ENCODE measurements around the gene EDIL3.

The EDIL3 gene, protein sequence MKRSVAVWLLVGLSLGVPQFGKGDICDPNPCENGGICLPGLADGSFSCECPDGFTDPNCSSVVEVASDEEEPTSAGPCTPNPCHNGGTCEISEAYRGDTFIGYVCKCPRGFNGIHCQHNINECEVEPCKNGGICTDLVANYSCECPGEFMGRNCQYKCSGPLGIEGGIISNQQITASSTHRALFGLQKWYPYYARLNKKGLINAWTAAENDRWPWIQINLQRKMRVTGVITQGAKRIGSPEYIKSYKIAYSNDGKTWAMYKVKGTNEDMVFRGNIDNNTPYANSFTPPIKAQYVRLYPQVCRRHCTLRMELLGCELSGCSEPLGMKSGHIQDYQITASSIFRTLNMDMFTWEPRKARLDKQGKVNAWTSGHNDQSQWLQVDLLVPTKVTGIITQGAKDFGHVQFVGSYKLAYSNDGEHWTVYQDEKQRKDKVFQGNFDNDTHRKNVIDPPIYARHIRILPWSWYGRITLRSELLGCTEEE

DNA sequence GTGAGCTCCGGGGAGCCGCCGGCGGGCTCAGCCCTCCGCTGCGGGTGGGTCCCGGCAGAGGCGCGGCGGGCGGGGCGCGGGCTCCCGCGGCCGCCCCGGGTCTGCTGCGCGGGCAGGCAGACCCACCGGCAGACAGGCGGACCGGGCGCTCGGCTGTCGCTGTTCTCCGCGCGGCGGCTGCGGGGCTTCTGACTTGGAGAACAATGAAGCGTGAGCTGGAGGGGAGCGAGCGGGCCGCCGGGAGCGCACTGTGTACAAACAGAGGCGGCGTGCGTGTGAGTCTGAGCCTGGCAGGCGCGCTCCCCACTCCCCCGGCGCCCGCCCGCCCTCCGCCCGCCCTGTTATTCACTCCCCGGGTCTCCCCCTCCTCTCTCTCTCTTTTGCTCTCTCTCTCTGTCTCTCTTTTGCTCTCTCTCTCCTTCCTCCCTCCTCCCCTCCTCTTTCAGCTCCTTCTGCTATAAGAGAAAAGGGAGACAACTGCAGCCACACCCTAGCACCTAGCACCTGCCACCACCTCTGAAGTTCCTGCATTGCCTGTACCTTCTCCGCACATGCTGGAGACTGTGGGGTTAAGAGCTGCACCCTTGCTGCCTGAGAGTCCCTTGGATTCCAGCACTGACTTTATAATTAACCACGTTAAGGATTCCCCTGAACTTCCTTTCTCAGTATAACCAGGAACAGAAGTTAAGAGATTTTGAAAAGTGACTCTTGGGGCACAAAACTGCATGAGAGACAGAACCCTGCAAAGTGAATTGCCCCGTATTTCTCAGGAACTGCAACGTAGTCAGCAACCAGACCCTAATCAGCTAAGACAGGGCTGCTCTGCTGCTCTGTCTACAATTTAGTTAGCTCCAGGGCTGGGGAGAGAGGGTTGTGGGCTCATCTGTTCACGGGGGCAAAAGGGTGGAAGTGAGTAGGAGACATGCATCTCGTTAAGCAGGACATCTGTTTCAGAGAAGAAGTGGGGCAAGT lies at the start of gene EDIL3:
Gene EDIL3 (minus strand): TSS at position 277 of the 972 bp plus-strand sequence. CDS start 506 bp downstream, outside the sequence.
- no peak for FAIRE-seq

DNA sequence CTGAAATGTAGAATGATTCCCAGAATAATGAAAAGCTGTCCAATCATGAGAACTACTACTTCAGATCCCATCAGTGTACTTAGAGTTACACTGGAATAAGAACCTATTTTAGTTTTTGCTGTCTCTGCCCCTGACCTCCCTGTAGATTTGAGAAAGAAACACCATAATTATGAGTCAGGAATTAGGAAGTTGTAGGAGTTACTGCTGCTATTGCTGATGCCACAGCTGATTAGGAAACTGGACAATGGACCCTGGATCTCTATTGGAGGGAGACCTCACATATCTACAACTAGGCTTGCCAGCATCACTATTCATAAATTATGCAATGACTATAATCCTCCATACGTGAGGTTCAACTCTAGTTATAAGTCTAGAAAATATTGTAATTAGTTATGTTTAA lies 48.8 kb upstream of the EDIL3 start:
- FAIRE-seq = no peak

DNA sequence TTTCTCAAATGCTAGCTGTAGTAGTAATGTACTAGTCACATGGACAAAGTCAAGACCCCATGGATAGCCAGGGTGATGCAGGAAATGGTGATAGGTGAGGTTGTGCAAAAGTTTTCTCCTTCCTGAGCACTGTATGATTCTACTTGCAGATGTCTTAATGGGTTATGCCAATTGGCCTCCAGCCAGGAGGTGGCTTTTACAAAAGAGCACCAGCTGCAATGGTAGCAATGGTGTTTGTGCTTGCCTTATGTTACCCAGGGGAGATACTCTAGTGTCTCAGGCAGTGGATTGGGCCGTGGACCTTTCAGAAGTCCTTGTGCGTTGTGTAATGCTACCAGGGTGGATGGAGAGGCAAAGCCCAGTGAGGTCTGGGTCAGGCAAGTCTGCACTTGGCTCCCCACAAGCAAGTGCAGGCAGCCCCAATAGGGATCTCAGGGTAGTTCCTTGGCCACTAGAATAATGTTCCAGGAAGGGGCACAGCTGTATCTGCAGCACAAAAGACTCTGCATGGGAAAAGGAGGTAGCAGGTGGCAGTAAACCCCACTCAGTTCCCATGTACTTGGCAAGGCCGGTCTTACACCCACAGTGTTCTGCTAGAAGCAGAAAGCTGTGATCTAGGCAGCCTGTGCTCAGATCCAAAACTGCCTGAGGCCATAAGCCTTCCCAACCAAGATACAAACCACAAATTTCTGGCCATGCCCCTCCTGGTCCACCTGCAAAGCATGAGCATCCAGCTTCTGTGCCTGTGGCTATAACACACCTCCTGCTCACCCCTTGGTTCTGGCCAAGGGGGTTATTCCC lies 46.4 kb upstream of the EDIL3 start:
- no peak for FAIRE-seq

DNA sequence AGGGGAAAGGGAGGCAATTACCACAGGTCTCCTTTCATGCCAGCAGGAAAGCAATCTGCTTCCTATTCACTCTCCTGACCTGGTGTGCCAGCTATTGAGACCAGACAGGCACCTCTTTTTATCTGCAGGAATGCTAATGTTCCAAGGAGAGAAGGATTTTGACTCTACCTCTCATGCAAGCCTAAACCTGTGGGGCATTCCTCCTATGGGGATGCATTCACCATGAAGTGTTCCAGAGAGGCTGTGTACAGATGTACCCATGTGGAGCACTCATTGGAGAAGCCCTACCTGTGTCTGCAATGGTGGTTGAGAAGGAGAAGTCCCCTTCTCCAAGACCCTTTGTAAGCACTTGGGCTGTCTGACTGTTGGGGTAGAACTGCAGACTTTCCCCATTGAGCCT lies 45.4 kb upstream of the EDIL3 start:
- FAIRE-seq = no peak

DNA sequence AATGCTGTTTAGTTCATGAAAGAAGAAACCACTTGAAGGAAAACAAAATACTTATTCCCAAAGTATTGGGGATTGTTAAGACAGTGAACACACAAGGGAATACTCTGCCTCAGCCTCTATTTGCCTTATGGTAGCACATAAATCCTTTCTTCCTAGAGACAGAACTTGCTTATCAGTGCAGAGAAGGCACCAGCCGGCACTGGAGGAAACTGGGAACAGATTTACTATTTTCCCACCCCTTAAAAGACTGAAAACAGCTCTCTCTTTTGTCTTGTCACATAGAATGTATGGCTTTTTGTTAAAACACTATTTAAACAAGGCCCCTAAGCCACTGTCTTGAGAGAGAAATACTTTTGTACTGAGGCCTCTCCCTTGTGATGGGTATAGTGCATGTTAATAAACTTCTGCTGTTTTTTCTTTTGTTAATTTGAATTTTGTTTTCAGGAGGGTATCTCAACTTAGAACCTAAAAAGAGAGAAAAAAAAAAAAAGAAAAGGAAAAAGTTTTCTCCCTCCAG lies 40.7 kb upstream of the EDIL3 start:
- no peak for FAIRE-seq

DNA sequence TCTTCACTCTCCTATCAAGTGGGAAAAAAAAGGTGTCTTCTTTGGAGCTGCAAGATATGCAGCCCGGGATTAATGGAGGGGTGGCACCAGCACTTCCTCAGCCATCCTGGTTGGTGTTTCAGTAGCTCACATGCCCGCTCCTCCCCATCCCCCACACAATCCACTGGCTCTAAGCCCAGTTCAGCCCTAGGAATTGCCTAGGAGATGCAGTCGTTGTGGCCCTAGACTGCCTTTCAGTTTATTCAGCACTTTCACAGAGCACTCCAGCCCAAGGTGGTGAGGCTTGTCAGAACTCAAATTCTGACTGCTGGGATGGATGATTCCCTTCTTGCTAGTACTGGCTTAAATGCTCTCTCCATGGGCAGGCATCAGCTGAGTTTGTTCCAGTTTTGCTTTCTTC lies 35.1 kb upstream of the EDIL3 start:
- no peak for FAIRE-seq

DNA sequence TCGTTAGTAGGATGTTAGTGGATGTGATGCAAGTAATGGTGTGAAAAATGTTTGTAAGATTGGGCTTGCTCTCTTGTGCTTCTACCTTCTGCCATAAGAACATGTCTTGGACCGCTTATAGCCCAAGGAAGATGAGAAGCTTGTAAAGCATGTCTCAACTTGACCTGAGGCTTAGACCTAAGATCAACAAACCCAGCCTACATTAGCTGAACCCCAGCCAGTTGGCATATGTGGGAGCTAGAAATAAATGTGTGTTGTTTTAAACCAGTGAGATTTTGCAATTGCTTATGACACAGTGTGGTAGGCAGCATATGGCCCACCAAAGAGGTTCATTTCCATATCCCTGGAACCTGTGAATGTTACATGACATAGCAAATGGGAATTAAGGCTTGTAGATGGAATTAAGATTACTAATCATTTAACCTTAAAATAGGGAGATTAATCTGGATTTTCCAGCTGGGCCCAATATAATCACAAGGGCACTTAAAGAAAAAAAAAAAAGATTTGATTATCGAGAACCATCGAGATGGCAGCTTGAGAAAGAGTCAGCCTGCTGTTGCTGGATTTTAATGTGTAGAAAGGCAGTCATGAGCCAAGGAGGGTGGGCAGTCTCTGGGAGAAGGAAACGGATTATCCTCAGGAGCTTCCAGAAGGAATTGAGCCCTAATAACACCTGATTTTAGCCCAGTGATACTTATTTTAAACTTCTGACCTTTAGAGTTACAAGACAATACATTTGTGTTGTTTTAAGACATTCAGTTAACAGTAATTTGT lies 27.3 kb upstream of the EDIL3 start:
- FAIRE-seq = no peak

DNA sequence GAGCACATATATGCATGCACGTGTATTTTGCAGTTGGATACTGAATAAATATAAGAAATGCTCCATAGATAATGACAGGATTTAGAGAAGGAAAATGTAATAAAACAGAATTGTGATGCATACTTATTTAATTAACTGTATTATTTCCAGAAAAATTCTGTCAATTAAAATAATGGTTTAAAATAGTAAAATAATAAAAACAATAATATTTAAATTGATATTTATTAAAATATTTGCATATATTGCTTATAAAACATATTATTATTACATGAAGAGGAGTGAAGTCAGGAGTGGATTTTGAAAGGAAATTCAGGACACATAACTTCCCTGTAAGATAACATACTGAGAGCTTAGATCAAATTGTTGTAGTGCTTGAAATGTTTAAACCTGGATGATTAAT lies 21.4 kb upstream of the EDIL3 start:
- peak; percentile 15 for FAIRE-seq

DNA sequence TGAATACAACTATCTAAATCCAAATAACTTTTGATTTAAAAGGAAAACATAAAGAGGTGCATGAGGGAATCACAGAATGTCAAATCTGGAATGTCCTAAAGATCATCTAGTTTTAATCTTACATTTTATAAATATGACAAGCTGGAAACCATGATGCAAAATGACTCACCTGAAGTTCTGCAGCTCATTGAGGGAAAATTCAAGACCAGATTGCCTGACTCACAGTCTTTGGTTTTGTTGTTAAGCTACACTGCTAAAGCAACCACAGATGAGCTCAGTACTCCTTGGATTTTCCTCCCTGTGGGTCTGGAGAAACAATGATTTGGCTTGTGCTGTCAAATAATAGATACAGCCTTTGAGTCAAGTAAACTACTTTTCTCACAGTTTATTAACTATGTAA lies 19.1 kb upstream of the EDIL3 start:
- FAIRE-seq = no peak

DNA sequence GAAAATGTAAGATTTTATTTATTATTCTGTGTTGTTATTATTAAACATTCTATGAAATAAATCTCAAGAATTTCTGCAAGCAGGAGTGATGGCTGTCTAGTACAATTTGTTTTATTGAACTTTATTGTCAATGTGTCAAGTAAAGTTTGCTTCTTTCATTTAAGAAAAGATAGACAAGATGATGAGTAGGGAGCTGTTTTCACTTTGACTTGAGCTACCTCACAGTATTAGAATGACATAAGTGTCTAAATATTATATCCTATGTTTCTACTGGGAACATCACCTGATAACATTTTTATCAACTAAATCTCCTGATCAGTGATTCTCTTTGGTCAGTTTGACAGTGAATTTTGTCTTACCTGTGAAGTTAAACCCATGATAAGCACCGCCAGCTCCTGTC lies 12.7 kb upstream of the EDIL3 start:
- FAIRE-seq = no peak

DNA sequence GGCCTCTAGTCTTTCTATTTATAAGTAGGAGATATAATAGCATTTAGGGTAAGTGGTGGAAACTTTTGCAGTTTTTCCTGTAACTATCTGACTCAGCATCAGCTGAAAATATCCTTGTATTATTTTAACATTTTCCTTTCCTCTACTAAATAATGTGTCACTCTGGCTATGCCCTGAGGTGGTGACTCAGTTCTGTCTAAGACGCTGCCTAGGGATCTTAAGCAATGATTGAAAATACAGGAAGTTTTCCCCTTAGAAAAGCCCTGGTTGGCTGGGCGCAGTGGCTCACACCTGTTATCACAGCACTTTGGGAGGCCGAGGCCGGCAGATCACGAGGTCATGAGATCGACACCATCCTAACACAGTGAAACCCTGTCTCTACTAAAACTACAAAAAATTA lies 9.3 kb upstream of the EDIL3 start:
- FAIRE-seq = no peak

DNA sequence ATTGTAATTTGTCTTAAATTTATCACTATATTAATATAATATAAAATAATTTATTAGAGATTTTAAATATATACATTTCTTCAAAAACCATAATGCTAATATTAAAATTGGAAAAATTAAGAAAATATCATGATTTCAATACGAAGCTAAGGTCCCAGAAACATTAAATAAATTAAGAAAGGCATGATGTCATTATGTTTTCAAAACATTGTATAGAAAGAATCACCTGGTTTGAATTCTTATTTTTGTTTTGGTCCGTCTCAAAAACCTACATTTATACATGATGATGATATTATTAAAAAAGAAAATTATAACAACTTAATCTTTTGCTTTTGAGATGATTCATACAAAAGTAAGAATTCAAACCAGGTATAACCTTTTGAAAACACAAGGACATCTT lies 8.2 kb upstream of the EDIL3 start:
- peak; percentile 74 for FAIRE-seq

DNA sequence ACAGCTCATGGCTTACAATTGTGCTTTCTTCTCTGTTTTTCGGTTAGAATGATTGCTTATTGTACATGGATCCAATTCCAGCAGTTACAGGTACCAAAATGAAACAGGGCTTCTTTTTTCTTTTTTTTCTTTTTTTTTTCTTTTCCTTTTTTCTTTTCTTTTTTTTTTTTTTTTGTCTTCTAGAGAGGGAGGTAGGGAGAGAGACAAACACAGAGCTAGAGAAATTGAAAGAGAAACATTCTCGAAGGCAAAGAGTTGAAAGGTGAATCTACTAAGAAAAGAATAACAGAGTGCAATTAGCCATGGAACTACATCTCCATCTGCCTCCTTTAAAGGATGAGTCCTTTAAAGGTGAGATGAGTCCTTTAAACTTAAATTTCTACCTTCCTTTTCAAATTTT lies 1.0 kb upstream of the EDIL3 start:
- FAIRE-seq = no peak

DNA sequence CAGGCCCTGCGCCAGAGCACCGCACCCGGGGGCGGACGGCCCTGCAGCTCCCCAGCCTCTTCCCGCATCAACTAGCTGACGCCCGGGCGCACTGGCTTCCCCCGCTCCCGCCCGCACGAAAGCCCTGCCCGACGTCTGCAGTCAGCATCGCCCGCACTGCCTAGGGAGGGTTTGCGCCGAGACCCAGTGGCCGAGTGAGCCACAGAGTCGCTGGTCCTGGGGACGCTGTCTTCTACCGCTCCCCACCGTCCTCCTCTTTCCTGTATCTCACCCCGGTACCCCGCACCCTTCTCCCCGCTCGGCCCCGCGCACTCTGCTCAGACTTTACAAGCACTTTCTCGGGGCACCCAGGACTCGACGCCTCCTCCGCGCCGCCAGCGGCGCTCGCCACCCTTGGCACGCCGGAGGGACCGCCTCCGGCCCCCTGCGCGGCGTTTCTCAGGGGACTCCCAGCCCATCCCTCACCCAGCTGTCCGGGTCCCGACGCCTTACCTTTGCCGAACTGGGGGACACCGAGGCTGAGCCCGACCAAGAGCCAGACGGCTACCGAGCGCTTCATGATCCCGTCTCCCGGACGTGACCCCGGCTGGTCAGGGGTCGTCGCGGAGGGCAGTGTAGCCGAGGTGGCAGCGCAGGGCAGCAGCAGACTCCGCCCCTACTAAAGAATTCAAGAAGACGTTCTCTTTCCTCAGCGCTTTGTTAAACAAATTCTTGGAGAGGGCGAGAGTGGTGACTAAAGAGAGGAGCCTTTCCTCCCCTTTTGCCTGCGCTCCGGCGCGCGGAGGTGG lies 670 bp downstream of the EDIL3 start:
- FAIRE-seq = no peak

DNA sequence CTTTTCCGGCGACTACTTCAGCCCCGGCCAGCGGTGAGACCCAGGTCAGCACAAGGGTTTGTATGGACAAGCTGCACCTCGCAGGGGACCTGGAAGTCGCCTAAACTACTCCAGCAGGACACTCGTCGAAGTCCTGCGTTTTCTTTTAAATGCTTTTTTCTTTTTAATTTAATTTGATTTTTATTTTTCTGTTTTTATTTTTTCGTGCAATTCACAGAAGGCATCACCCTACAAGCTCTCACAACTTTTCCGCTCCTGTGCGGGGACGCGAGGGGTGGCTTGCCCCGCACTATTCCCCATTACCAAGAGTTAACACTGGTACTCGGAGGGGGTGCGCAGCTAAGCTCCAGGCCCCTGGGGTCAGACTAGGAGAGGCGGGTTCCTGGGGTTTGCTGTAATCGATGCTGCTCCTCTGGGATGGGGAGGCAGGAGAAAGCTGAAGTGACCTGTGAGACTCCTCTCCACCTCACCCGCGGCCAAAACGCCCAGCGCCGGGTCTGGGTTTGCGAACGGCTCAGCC lies 1.3 kb downstream of the EDIL3 start:
- no peak for FAIRE-seq

DNA sequence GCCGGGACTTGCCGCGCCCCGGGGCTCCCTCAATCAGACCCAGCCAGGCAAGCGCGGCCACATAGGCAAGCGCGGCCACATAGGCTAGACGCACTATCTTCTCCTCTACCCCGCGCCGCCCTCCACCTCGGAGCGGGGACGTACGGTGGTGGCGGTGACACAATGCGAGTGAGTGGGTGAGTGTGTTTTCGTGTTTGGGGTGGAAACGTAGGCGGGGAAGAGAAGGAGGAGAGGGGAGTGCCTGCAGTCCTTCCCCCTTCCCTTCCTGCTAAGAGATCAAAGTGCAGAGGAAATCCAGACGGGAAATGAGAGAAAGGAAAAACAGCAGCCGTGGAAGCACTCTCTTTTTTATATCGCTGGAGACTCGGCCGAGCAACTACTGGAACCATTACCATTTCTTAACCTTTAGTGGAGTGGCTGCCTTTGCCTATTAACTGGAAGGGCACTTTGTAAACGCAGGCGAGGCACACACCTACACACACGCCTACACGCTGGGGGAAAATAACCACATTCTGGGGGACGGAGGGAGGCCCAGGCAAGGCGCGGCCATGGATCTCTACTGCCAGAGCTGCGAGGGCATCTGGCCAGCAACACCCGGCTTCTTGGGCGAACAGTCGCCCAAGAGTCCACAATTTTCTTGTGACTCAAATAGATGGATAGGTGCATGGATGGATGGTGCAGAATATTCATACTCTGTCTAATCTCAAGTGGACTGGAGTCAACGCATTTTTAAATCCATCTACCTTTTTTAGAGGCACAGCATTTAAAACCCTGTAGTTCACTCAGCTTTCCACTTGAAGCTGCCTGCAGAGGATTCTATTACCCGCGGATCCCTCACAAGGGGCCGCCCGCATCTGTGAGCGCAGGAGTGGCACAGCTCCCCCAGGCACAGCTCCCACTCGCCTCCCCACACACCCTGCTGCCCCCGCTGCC lies 2.1 kb downstream of the EDIL3 start:
- no peak for FAIRE-seq

DNA sequence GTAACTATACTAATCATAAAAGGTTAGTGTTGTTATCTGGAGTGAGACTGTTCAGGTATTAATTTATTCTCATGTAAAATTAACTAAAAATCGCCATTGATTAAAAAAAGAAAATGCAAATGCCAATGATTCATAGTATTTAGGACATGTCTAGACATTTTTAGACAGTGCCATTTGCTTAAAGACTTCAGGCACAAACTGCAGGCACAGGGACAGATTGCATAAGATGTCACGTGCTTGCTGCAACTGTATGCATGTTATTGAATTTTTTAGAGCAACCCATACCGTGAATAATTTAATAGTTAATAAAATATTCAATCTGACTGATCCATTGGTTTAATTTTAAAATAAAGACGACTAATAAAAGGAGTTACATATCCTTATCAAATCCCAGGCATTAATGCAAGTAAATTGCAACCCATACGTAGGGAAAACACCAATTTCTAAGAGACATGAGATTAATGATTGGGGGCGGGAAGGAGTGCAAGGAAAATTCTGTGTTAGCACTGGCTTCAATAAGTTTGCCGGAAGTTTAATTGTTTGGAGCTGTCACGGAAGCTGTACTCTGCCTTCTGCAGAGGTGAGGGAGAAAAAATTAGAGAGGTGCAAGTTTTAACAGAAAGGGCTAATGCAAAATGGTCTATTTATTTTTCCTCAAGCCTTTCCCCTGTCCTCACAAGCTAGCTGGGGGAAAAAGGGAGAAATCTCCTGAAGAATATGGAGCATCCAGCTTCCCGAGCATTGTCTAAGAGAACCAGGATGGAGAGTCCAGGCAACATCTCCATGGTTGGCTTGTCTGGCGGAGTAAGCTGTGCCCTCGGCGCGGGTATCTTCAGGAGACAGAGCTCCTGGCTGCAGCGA lies 2.9 kb downstream of the EDIL3 start:
- FAIRE-seq = no peak

DNA sequence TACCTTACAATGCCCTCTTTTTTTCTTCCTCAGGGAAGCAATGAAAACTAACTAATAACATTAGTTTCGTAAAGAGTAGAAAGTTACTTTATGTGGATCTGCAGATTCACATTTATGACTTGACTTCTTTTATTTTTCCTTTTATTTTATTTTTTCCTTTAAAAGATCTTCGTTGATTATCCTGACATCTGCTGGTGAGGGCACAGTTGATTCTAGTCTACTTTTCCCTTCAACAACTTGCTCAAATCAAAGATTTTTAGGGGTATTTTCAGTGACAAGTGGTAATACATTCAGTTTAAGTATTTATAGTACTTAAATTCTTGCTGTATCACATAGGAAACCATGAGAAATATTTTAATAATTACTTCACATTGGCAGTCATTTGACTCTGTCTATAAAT lies 4.9 kb downstream of the EDIL3 start:
- FAIRE-seq = peak; percentile 64
